ENCODE measurements around the gene MYO1G. TPM values are rescaled to one million over a fixed set of nuclear protein-coding genes. Genes with fewer than 3 reads are reported as not detected.
A peak's percentile ranks its signal among the peaks of the same experiment; 100 is the strongest.

MYO1G gene
- total RNA-seq, 1 experiment from 2014 or later, result 0.41 TPM

DNA sequence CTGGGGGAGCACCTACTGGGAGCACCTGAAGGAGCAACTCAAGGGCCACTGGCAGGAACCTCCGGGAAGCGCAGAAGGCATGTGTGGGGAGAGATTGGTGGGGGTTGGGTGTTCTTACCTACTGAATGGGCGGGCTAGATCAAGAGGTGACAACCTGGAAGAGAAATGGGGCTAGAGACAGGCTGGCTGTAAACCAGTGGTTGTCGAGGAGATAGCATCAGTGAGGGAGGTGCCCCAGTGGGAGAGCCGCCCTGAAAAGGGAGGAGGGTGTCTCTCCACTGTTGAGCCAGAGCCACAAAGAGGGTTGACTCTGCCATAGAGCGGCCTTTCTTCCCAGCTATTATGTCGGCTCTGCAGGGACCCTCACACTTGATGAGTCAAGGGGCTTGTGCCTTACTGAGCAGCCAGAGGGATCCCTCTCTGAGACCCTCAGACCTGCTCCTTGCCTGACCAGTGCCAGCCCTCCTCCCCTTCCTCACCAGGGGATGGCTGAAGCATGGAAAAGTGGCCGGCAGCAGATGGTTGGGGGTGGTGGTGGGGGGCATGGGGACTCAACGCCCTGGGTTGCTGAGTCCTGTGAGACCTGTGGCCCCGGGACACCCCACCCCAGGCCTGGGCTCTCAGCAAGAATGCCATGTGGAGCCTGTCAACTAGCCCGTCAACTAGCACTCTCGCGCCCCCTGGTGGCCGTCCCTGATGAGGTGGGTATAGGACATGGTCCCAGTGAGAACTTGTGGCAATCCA, 57.0 kb downstream of the MYO1G start:
- in situ Hi-C loops (cut with HindIII; ENCODE audit: low pct_unique_long_range_greater_than_20kb, low sequenced_read_pairs), result no loop called here
- TF ChIP-seq TCF7L2 (IDR thresholded peaks at IDR 0.05; ENCODE audit: low read depth, low read length), result no peak
- TF ChIP-seq, protein P1, sequence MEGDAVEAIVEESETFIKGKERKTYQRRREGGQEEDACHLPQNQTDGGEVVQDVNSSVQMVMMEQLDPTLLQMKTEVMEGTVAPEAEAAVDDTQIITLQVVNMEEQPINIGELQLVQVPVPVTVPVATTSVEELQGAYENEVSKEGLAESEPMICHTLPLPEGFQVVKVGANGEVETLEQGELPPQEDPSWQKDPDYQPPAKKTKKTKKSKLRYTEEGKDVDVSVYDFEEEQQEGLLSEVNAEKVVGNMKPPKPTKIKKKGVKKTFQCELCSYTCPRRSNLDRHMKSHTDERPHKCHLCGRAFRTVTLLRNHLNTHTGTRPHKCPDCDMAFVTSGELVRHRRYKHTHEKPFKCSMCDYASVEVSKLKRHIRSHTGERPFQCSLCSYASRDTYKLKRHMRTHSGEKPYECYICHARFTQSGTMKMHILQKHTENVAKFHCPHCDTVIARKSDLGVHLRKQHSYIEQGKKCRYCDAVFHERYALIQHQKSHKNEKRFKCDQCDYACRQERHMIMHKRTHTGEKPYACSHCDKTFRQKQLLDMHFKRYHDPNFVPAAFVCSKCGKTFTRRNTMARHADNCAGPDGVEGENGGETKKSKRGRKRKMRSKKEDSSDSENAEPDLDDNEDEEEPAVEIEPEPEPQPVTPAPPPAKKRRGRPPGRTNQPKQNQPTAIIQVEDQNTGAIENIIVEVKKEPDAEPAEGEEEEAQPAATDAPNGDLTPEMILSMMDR (IDR thresholded peaks at IDR 0.05), result peak; percentile 90
- Histone ChIP-seq H3K4me3 (ENCODE audit: low read depth in 2 of 2, low read length in 2 of 2) (no peak overlapping the region), H3K27me3 (ENCODE audit: control insufficient read depth, insufficient read depth, low read length) (no peaks in the 10 kb centered on the region), H3K9me3 (ENCODE audit: control insufficient read depth, insufficient read depth, low read depth, low read length) (0 out of 2 replicates have a peak, but pooled peaks cover 3% of the 10 kb centered on the region), H3K4me1 (ENCODE audit: control insufficient read depth, insufficient read depth, low read length) (no peaks in the 10 kb centered on the region), H3K27ac (ENCODE audit: low read length) (no peak overlapping the region), H3K36me3 (ENCODE audit: control insufficient read depth, insufficient read depth, low read length) (no peaks in the 10 kb centered on the region)
- no TSS peak for BruUV-seq (replicated peaks)
- peak; percentile 92 for ATAC-seq
- intact Hi-C loops (cut with micrococcal nuclease; ENCODE audit: unreplicated experiment), result loop anchor here (2.0 kb wide), 1 partner anchor 65 kb away; no protein-coding TSS in a partner anchor
- DNase-seq (ENCODE audit: low read depth, low spot score), result peak; percentile 47
- CTCF ChIA-PET, result interaction anchor here (0.6 kb wide), 1 partner anchor 25 kb away, joined by 3 read pairs; no protein-coding TSS in a partner anchor
- POLR2A ChIA-PET, result no interaction called here

DNA sequence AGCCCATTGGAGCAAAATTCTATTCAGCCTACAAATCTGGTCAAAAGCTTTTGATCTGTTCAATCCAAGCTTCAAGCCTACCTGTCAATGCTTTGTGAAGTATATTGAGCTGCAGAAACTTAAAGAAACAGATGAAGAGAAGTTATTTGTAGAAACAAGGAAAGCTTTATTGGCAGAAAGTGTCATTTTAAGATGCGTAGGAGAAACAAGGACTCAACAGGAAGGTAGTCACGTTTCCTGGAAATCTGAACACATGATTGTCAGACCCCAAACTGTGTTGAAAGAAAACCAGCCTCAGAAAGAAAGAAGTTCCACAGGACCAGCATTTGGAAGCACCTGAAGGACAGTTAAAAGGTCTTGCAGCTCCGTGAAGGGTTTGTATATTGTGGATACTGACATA, 58.7 kb downstream of the MYO1G start:
- POLR2A ChIA-PET, result interaction anchor here (0.7 kb wide), 1 partner anchor 1667 kb away, joined by 5 read pairs; no protein-coding TSS in a partner anchor
- intact Hi-C loops (cut with micrococcal nuclease; ENCODE audit: unreplicated experiment) (no loop called here), in situ Hi-C loops (cut with HindIII; ENCODE audit: low pct_unique_long_range_greater_than_20kb, low sequenced_read_pairs) (no loop called here)
- H3K27me3 ChIP-seq (ENCODE audit: control insufficient read depth, insufficient read depth, low read length), result no peaks in the 10 kb centered on the region
- no TSS peak for BruUV-seq (replicated peaks)
- ATAC-seq (no peak), DNase-seq (ENCODE audit: low read depth, low spot score) (no peak)
- 0 out of 2 replicates have a peak, but pooled peaks cover 3% of the 10 kb centered on the region for H3K9me3 ChIP-seq (ENCODE audit: control insufficient read depth, insufficient read depth, low read depth, low read length)
- TF ChIP-seq TCF7L2 (IDR thresholded peaks at IDR 0.05; ENCODE audit: low read depth, low read length) (no peak), POLR2AphosphoS5 (IDR thresholded peaks at IDR 0.05; ENCODE audit: low read depth, low read length) (no peak), SIN3A (IDR thresholded peaks at IDR 0.05; ENCODE audit: borderline replicate concordance, insufficient read depth, low read depth, low read length) (no peak)
- TF ChIP-seq, protein P1 (IDR thresholded peaks at IDR 0.05), result no peak
- TF ChIP-seq, protein P2, sequence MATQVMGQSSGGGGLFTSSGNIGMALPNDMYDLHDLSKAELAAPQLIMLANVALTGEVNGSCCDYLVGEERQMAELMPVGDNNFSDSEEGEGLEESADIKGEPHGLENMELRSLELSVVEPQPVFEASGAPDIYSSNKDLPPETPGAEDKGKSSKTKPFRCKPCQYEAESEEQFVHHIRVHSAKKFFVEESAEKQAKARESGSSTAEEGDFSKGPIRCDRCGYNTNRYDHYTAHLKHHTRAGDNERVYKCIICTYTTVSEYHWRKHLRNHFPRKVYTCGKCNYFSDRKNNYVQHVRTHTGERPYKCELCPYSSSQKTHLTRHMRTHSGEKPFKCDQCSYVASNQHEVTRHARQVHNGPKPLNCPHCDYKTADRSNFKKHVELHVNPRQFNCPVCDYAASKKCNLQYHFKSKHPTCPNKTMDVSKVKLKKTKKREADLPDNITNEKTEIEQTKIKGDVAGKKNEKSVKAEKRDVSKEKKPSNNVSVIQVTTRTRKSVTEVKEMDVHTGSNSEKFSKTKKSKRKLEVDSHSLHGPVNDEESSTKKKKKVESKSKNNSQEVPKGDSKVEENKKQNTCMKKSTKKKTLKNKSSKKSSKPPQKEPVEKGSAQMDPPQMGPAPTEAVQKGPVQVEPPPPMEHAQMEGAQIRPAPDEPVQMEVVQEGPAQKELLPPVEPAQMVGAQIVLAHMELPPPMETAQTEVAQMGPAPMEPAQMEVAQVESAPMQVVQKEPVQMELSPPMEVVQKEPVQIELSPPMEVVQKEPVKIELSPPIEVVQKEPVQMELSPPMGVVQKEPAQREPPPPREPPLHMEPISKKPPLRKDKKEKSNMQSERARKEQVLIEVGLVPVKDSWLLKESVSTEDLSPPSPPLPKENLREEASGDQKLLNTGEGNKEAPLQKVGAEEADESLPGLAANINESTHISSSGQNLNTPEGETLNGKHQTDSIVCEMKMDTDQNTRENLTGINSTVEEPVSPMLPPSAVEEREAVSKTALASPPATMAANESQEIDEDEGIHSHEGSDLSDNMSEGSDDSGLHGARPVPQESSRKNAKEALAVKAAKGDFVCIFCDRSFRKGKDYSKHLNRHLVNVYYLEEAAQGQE (IDR thresholded peaks at IDR 0.05; ENCODE audit: insufficient read depth in 1 of 2, low read depth in 2 of 2, low read length in 1 of 2), result no peak
- CTCF ChIA-PET, result interaction anchor here (0.6 kb wide), 1 partner anchor 10 kb away, joined by 4 read pairs; no protein-coding TSS in a partner anchor
- no peak overlapping the region for H3K27ac ChIP-seq (ENCODE audit: low read length)
- no peaks in the 10 kb centered on the region for H3K4me1 ChIP-seq (ENCODE audit: control insufficient read depth, insufficient read depth, low read length)
- no peak overlapping the region for H3K4me3 ChIP-seq (ENCODE audit: low read depth in 2 of 2, low read length in 2 of 2)
- H3K36me3 ChIP-seq (ENCODE audit: control insufficient read depth, insufficient read depth, low read length), result no peaks in the 10 kb centered on the region
